ENCODE data around the gene NCOA7. TPM values are rescaled to one million over a fixed set of nuclear protein-coding genes. Genes with fewer than 3 reads are reported as not detected.
A peak's percentile ranks its signal among the peaks of the same experiment; 100 is the strongest.

NCOA7 gene
- total and polyA plus RNA-seq, 9 donors = 10.9 to 54.1 (median 30.7) TPM

DNA sequence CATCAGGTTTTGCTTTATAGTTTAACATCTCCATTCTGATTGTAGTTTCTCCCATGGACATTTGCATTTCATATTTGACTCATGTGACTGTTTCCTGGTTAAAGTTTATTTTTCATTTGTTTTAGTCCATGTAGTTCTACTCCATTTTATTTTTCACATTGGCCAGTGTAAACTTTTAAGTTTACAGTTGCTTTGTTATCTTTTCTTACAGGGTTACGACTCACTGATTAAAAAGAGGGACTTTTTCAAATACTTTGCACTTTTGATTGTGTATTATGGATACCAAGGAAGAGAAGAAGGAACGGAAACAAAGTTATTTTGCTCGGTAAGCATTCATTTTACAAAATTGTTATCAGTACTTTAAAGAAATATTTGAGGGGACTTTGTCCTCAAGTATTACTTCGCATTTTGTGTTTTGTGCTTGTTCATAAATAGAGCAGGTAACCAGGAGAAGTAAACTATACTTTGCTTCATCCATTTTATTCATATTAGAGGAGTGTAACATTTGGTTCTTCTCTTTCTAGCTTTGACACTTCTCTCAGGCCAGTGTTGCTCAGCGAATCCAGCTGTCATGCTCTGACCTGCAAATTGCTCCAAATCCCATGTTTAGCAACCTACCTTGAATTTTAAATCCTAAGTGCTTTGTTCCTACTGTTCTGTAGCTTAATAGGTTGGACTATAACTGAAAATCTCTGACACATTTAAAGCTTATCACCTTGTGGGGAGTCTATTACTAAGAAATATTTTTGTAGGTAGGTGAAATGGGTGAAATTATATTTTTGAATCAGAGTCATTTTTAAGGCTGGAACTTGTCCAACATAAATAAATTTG is 24.5 kb downstream of the NCOA7 start:
- intact Hi-C loops (cut with DNase I) = no loop called here
- TF ChIP-seq POLR2A (IDR thresholded peaks at IDR 0.05) = no peak
- TF ChIP-seq EP300 (IDR thresholded peaks at IDR 0.05) = no peak
- TF ChIP-seq, protein P1, sequence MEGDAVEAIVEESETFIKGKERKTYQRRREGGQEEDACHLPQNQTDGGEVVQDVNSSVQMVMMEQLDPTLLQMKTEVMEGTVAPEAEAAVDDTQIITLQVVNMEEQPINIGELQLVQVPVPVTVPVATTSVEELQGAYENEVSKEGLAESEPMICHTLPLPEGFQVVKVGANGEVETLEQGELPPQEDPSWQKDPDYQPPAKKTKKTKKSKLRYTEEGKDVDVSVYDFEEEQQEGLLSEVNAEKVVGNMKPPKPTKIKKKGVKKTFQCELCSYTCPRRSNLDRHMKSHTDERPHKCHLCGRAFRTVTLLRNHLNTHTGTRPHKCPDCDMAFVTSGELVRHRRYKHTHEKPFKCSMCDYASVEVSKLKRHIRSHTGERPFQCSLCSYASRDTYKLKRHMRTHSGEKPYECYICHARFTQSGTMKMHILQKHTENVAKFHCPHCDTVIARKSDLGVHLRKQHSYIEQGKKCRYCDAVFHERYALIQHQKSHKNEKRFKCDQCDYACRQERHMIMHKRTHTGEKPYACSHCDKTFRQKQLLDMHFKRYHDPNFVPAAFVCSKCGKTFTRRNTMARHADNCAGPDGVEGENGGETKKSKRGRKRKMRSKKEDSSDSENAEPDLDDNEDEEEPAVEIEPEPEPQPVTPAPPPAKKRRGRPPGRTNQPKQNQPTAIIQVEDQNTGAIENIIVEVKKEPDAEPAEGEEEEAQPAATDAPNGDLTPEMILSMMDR (IDR thresholded peaks at IDR 0.05) = no peak
- Histone ChIP-seq H3K4me1 (ENCODE audit: insufficient read depth) (peaks cover 20% of the 10 kb centered on the region), H3K27me3 (no peaks in the 10 kb centered on the region), H3K9me3 (no peaks in the 10 kb centered on the region), H3K4me3 (no peak overlapping the region), H3K27ac (peak overlapping the region in 1 of 2 donors; percentile 32), H3K36me3 (no peaks in the 10 kb centered on the region)
- DNase-seq = no peak
- 4 to 10% (median 5%) methylated on average over 5 of the region's 5 CpGs for WGBS, 3 donors

DNA sequence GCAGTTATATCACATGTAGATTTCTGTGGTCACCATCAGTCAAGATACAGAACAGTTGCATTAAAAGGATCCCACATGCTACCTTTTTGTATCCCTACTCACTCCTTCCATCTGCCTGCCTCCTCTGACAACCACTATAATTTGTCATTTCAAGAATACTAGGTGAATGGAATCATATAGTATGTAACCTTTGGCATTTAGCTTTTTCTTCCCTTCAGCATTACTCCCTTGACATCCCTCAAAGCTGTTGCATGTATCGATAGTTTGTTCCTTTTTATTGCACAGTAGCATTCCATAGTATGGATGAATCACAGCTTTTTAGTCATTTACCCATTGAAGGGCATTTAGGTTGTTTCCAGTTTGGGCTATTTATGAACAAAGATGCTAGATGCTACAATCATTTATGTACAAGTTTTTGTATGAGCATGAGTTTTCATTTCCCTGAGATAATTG is 26.1 kb downstream of the NCOA7 start:
- WGBS, 3 donors = 73 to 93% (median 87%) methylated on average over 1 of the region's 1 CpG
- TF ChIP-seq POLR2A (IDR thresholded peaks at IDR 0.05) (no peak), EP300 (IDR thresholded peaks at IDR 0.05) (no peak)
- TF ChIP-seq, protein P1 (IDR thresholded peaks at IDR 0.05) = no peak
- H3K4me3 ChIP-seq = no peak overlapping the region
- no peaks in the 10 kb centered on the region for H3K27me3 ChIP-seq
- H3K27ac ChIP-seq = no peak overlapping the region
- no peak for DNase-seq
- intact Hi-C loops (cut with DNase I) = no loop called here
- no peaks in the 10 kb centered on the region for H3K9me3 ChIP-seq
- peaks cover 23% of the 10 kb centered on the region for H3K4me1 ChIP-seq (ENCODE audit: insufficient read depth)
- no peaks in the 10 kb centered on the region for H3K36me3 ChIP-seq

DNA sequence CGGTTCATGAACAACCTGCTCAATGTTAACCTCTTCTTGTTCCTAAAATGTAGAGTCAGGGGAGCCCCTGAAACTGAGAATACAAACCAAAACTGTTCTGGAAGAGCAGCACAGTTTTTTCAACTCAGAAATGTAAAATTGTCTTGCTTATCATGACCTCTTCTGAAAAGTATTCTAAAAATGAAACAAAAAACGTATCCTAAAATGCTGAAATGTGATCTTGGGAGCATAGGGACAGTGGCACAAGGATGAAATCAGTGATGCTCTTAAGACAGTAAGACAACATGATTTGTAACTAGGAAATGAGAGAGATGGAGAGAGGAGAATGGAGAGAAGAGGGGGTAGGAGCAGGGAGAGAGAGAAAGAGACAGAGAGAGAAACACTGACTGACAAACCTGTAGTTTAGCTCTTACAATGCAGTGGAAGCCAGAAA is 27.5 kb downstream of the NCOA7 start:
- intact Hi-C loops (cut with DNase I) = no loop called here
- Histone ChIP-seq H3K4me3 (no peak overlapping the region), H3K27me3 (no peaks in the 10 kb centered on the region), H3K36me3 (no peaks in the 10 kb centered on the region), H3K27ac (no peak overlapping the region), H3K9me3 (no peaks in the 10 kb centered on the region), H3K4me1 (ENCODE audit: insufficient read depth) (peaks cover 12% of the 10 kb centered on the region)
- DNase-seq = no peak
- TF ChIP-seq POLR2A (IDR thresholded peaks at IDR 0.05) (no peak), EP300 (IDR thresholded peaks at IDR 0.05) (no peak)
- TF ChIP-seq, protein P1 (IDR thresholded peaks at IDR 0.05) = no peak
- 5 to 19% (median 10%) methylated on average over 2 of the region's 2 CpGs for WGBS, 3 donors

DNA sequence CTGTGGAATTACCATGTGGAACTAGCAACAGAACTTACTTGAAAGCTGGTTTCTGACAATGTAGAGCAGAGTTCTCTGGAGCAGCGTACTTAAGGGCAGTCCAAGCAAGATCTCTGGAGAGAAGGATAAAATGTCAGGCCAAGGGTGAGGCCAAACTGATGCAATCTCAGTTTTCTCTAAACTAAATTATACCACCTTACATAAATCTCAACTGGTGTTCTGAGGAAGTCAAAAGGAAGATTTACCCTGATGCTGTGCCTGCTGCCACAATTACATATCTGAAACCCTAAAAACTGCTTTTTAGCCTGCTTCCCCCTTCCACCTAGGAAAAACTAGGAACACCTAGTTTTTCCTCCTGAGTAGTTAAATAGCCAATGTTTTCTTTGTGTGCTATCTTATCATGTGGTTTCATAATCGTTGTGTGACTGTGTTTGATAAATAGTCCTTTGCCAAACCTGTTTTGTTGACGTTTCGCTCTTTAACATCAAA is 28.1 kb downstream of the NCOA7 start:
- TF ChIP-seq, protein P1 (IDR thresholded peaks at IDR 0.05) = no peak
- TF ChIP-seq EP300 (IDR thresholded peaks at IDR 0.05) = no peak
- TF ChIP-seq POLR2A (IDR thresholded peaks at IDR 0.05) = no peak
- H3K9me3 ChIP-seq = no peaks in the 10 kb centered on the region
- no peak overlapping the region for H3K27ac ChIP-seq
- no peaks in the 10 kb centered on the region for H3K36me3 ChIP-seq
- intact Hi-C loops (cut with DNase I) = no loop called here
- peaks cover 12% of the 10 kb centered on the region for H3K4me1 ChIP-seq (ENCODE audit: insufficient read depth)
- H3K27me3 ChIP-seq = no peaks in the 10 kb centered on the region
- no peak for DNase-seq
- WGBS, 3 donors = 35 to 43% (median 38%) methylated on average over 4 of the region's 4 CpGs
- H3K4me3 ChIP-seq = no peak overlapping the region
